Epithelial cell of prostate (primary cell): Measurements from ENCODE around the gene UAP1L1.
"Not testable (repeated sequence)": the region's sequence is repeated elsewhere in the genome, so short reads cannot be mapped to it uniquely, and the experiment has no call there.

ENCODE experiments used
- DNase-seq: peaks from one replicate; pipeline ENCODE4 v3.0.0-alpha.2; 2011; ENCODE audit warnings: low read depth, low spot score
- H3K27ac ChIP-seq: fragments of 450-650 bp; 2 replicates; pipeline ENCODE4 v1.5.1; 2017; ENCODE audit warnings: mild to moderate bottlenecking

UAP1L1 gene

DNA sequence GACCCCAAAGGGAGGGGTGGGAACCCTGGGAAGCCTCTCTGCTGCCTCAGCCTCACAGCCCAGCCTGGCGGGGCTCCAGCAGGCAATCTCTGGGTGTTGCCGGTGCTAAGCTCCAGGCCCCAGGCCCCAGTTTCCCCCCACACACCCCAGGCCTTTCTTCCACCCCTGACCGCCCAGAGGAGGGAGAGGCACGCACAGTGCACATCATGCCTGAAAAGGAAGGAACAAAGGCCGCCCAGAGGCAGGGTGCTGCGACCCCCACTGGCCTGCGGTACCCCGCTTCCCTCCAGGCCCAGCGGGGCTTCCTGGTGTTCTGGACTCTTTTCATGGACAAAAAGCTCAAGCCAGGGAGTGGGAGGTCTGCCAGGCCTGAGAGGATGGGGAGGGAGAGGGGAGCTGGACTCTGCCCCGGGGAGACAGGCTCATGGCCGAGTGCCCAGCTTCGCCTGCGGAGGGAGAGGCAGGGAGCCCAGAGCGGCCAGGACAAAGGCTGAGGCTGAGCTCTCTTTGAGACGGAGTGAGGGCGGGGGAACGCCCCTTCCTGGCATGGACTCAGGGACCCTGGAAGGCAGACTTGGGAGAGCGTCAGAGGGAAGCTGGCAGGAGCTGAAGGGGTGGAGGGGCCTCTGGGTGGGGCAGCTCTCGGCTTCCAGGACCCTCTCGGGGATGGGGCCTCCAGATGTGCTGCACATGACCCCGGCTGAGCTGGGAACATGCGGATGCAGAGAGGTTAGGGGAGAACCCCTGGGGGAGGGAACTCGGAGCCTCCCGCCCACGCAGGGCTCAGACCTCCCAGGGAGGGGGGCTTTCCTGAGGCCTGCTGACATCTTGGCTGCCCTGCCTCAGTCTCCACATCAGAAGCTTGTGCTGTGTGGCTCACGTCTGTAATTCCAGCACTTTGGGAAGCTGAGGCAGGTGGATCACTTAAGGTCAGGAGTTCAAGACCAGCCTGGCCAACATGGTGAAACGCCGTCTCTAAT lies 21.6 kb upstream of the UAP1L1 start:
- no peak overlapping the region for H3K27ac ChIP-seq
- DNase-seq, result no peak

DNA sequence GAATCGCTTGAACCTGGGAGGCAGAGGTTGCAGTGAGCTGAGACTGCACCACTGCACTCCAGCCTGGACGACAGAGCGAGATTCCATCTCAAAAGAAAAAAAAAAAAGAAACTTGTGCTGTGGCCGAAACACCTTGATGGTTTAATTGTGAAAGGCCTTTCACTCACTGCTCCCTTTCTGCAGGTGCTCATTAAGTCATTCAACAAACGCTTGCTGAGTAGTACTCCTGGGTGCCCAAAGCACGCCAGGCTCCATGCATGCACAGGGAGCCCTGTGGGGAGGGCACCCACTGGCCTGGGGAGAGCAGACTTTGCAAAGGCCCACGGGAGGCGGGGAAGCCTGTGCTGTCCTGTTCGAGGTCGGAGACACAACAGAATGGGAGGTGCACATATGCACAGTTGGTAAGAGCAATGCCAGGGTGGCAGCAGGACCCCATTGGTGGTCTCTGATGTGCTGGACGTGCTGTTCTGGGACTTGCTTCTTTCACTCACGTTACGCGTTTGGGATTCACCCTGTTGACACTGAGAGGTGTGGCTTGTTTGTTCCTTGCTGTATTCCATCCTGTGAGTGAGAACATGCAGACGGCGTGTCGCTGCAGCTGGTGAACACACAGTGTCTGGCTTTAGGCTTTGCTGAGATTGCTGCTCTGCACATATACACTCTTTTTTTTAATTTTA lies 20.4 kb upstream of the UAP1L1 start:
- no peak overlapping the region for H3K27ac ChIP-seq
- no peak for DNase-seq

DNA sequence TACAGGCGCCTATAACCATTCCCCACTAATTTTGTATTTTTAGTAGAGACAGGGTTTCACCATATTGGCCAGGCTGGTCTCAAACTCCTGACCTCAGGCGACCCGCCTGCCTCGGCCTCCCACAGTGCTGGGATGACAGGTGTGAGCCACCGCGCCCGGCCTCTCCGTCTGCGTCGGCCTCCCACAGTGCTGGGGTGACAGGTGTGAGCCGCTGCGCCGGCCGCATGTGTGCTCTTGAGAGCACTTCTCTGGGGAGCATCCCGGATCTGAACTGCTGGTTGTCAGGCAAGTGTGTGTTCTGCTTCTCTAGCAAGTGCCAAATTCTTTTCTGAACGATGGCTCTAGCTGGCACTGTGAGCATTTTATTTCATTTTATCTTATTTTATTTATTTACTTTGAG lies 19.8 kb upstream of the UAP1L1 start:
- no peak overlapping the region for H3K27ac ChIP-seq
- DNase-seq, result no peak

DNA sequence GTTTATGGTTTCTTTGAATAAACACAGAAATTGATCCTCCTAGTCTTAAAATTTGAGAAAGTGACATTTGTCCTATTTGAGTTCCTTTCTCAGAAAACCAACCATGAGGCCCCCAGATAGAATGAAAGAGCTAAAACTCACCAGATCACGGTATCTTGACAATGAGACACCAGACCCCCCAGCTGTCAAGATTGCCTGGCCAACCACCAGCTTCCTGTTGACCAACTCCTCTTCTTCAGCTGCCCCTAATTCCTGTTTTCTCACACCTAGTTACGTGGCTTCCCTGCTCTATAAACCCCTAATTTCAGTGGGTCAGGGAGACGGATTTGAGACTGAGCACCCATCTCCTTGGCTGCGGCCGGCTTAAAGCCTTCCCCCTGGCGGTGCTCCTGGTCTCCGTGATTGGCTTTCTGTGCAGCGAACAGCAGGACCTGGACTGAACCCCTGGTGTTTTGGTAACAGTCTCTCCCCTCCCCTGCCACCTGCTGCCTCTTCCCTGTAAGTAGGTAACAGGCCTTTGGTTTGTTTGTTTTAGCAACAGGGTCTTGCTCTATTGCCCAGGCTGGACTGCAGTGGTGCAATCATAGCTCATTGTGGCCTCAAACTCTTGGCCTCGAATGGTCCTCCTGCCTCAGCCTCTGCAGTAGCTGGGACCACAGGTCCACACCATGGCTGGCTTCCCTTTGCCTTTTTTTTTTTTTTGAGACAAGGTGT lies 18.6 kb upstream of the UAP1L1 start:
- H3K27ac ChIP-seq, result no peak overlapping the region
- DNase-seq, result no peak

DNA sequence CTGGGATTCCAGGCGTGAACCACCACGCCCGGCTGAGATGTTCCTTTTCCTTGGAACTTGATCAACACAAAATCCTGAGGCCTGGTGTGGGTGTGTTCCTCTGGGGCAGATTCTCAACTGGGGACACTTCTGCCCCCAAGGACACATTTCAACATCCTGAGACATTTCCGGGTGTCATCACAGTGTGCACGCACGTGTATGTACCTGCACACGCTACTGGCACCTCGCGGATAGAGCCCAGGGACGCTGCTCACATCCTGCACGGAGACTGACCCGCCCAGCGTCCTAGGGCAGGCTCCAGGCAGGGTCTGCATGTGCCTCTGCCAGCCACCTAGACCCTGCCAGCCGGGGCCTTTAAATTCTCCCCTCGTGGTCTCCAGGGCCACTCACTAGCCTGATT lies 14.9 kb upstream of the UAP1L1 start:
- no peak for DNase-seq
- no peak overlapping the region for H3K27ac ChIP-seq

DNA sequence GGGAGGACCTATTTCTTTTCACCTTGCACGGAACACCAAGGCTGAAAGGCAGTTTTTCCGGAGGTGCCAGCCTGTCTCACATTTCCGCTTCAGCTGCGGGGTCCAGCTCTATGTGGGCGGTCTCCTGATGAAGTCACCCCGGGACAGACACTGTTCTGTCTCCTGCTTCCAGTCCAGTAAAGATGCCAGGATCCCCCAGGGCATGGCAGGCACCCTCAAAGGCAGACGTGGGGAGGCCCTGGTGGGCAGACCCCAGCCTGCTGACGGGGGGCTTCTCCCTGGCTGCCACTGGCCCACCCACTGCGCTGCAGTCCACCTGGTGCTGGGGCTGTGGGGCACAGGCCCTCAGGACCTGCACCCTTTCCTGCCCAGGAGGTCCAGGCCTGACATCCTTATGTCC lies 14.5 kb upstream of the UAP1L1 start:
- H3K27ac ChIP-seq, DNase-seq: not testable (repeated sequence)

DNA sequence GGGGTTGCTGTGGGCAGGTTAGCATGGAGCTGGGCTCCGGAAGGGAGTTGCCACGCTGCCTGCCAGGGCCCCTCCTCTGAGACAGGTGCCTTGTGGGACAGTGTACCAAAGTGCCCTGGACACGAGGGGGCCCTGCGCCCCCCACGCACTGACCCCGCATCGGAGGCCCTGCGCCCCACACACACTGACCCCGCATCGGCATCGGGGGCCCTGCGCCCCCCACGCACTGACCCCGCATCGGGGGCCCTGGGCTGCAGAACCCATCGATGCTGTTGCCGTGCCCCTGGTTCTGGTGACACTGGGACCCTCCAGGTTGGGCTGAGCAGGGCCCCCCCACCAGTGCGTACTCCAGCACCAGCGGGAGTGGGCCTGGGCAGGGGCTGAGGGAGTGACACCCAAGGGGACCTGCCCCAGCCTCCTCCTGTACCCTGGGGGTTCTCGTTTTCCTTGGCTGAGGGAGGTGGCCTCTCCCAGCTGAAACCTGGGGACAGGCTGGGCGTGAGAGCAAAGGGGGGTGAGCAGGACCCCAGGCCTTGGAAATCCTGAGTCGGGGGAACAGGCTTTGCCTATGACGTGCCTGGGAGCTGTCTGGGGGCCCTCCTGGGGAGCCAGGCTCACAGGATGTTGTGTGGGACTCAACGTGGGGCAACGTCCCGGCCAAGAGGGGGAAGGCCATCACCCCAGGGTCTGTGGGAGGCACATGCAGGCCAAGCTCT lies 13.8 kb upstream of the UAP1L1 start:
- H3K27ac ChIP-seq, result no peak overlapping the region
- no peak for DNase-seq

DNA sequence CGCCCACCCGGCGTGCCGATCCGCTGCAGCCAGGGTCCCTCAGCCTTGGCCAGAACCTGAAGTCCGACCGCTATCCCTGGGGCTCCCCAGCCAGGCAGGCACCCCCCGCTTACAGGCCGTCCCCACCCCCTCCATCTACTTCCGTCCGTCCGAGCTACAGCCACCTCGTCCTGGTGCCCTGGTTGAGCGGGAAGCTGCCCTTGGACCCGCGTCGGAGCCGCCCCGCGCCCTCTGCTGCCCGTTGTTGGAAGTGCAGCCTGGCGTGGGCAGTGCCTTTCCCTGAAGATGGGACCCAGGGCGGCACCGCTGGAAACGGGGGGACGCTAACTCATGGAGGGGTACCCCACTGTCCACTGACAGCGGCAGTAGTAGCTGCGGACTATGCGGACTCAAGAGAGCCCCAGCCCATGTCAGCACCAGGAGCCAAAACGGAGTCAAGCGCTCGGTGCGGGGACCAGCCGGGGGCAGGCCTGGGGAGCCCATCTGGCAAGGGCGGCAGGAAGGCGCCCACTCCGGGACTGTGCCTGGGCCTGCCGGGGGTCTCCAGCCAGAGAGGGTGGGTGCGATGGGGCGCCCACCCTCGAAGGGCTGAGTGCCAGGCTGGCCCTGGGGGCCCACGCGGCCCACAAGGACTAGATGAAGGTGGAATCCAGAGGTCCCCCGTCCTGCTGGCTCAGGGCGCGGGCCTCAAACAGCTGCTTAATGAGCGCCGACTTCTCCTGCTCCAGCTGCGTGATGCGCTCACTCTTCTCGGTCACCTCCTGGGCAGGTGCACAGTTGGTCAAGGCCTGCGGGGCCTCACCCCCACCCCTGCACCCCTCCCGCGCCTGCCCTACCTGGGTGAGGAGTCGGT lies 13.1 kb upstream of the UAP1L1 start:
- H3K27ac ChIP-seq, result no peak overlapping the region
- DNase-seq, result no peak

DNA sequence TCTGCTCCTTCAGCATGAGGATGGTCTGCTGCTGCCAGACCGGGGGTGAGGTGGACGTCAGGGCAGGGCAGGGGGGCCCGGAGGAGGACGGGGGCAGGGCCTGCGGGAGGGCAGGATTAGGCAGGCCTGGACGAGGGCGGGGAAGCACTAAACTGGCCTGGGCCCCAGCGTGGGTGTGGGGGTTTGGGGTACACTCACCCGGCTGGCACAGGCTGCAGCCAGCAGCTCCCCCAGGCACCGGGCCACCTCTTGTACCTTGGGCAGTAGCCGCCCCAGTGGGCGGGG lies 12.5 kb upstream of the UAP1L1 start:
- DNase-seq, result no peak
- no peak overlapping the region for H3K27ac ChIP-seq

DNA sequence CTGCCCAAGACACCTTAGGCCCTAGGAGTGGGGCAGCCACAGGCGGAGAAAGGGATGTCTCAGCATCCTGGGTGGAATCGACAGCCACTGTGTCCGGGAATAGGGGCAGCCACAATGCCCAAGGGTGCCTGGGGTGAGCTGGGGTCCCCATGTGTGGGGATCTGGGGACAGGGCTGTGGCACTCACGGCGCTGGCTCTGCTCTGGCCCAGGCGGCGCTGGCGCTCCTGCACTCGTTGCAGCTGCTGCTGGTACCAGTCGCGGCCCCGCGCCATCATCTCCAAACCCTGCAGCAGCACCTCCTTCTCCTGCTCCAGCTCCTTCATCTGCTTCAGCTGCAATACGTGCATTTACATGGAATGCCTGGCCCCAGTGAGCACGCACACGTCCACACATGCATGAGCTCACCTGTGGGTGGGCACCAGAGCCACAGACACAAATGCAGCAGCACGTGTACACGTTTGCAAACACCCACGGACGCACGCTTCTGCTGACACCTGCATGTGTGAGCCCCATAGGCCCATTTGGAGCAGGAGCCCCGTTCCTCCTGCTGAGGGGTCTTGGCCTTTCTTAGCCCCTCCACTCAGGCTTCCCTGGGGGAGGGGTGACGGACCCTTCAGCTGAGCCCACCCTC lies 11.9 kb upstream of the UAP1L1 start:
- H3K27ac ChIP-seq, result no peak overlapping the region

DNA sequence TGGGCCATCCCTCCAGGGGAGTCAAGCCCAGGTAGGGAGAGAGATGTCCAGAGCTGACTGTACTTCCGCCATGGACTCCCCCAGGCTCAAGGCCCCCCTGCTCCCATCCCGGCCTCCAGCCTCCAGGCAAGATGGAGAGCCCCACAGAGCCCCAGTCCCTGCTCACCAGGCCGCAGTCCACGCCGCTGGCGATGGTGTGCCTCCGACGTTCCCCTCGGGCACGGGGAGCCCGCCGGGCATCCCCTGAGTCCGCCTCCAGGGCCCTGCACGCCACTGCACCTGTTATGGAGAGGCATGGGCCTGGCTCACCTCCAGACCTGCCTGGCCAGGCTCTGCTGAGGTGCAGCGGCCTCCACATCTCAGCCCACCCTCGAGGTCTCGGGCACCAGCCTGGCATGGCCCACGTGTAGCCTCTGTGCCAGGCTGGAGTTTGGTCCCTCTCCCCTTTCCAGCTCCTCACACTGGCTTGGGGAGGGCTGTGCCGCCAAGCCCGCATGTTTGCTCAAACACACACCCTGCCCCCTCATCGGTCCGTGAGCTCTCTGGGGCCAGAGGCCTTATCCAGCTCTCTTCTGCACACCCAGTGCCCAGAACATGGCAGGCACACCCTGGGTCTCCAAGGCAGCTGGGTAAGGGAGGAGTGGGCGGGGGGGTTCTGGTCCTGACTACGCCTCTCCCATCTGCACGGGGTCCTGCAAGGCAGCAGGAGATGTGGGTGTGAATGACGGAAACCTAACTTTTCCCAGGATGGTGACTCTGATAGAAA lies 11.0 kb upstream of the UAP1L1 start:
- DNase-seq, result no peak
- no peak overlapping the region for H3K27ac ChIP-seq

More for the DNA sequence above, 11.9 kb upstream of the UAP1L1 start:
- no peak for DNase-seq

DNA sequence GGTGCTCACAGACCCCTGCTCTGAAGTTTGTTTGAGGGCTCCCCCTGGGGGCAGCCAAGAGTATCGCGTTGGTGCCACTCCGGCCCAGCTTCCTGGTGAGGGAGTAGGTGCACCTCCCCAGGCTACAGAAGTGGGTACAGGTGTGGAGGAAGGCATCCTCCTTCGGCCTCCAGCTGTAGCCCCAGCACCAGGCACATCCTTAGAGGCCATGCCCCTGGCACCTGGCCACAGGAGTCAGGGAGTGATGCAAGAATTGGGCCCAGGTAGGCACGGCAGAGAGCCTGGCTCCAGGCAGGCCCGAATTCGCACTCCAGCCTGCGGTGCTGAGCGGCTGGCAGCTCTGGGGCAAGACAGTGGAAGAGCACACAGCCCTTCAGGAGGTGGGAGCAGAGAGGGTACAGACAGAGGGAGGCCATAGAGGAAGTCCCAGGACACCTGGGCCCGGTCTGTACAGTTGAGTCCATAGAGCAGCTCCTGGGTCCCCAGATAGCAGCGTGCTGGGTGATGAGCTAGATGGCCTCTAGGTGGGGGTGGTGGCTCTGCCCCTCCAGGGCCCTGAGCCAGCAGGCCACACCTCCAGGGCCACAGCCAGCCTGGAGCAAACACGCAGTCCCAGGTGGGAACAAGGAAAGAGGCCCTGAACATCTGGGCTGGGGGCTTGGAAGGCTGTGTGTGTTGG lies 9.3 kb upstream of the UAP1L1 start:
- H3K27ac ChIP-seq, result no peak overlapping the region
- no peak for DNase-seq

DNA sequence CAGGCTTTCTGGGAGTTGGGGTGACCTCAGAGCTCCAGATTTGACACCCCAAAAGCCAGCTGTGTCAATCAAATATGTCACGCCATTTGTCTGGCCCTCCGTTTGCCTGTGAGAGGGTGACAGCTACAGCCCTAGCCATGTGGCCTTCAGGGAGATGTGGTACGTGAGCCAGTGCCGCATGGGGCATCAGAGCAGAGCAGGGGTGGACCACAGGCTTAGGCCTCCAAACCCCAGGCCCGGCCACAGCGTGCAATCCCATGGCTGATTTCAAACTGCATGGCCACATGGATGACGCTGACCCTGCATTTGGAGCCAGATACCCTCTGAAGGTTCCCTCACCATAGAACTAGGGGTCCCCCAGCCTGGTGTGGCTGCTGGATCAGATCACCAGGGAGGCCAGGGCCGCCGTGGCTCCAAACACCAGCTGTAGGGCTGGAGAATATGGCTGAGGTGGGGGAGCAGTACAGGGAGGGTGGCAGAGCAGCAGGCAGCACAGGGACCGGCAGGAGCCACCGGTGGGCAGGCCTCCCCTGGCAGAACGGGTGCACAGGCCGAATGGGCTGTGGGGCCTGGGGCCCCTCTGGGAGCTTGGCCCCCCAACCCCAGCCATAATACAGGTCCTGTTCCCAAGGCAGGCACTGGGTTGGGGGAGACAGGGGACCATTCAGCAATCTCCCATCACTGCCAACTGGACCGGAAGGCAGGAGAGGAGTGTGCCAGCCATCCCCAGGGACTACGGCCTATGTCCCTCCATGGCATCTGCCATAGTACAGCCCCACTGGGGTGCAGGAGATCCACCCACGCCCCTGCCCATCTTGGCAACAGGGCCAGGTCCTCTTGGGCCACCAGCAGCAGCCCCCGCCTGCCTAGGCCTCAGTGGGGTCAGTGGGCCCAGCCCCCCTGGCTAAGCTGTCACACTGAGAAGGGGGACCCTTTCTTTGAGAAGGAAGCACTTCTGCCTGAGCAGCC lies 8.5 kb upstream of the UAP1L1 start:
- no peak overlapping the region for H3K27ac ChIP-seq
- DNase-seq, result no peak

DNA sequence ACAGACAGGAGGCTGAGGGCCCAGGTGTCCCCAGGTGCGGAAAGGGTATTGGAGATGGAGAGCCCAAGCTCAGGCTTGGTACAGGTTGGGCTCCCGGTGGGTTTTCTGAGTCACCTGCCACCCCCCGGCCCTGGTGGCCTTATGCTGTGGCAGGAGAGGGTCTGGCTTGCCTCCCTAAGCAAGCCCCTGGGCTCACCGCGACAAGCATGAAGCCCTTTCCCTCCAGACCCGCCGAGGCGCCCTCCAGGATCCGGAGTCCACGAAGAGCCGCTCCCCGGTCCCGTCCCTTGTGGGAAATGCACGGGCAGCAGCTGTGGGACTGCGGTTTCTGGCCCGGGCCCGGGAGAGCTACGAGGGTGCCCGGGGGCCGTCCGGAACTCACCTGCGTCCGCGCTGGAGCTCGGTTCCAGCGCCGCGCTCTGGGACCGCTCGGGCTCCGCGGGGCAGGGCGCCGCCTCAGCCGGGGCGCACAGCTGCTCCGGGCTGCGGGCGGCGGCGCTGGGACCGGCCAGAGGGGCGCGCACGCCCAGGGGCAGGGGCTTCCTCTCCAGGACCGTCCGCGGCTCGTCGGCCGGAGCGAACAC lies 7.7 kb upstream of the UAP1L1 start:
- no peak overlapping the region for H3K27ac ChIP-seq
- DNase-seq, result no peak

DNA sequence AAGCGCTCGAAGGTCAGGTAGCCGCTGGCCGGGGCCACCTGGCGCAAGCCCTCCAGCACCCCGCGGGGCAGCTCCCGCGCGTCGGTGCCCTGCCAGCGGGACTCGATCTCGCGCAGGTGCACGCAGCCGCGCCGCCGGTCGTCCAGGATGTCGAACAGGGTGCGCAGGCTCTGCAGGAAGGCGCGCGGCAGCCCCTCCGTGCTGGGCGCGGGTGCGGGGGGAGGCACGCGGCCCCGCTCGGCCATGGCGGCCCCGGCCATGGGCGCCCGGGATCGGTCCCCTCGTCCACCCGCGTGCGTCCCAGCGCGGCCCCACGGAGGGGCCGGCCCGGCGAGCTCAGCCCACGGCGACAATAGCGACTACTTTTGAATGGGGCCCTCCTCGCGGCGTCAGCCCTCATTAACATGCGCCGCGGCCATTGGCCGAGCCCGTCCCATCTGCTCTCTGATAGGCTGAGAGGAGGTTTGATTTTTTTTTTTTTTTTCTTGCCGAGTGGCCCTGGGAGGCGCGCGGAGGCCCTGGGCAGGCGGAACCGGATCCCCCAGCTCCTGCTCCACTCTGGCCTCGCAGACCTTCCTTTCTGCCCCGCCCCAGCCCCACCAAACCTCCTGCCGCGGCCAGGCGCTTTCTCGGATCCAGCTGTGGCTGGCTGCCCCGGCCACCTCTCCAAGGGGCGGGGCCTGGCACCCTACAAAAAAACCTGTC lies 7.0 kb upstream of the UAP1L1 start, which contains the start of gene SAPCD2:
Gene SAPCD2, minus strand, starts transcription at position 357 of the 705 bp plus-strand sequence. Its CDS starts 97 bp downstream, at position 260.
- DNase-seq, result peak; percentile 52
- no peak within 1 kb of the TSS for H3K27ac ChIP-seq

DNA sequence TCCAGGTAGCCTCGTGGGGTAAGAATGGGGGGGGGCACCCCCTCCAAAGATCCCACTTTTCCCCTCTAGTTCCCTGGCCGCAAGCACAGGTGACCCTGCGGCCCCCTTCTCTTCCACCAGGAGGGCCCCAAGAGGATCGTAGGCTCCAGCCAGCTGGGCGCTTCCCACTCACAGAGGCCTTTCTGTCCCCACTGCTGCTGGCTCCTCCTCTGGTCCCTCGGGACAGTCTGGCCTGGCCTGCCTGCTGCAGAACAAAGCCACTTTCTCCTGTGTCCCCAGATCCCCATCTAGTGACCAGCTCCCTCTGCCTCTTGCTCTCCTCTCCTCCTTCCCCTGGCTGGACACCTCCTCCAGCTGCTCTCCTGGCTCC lies 6.4 kb upstream of the UAP1L1 start:
- no peak for DNase-seq
- H3K27ac ChIP-seq, result no peak overlapping the region
